B cell (primary cell): ENCODE data around the gene KIF25. TPM values are rescaled to one million over a fixed set of nuclear protein-coding genes. Genes with fewer than 3 reads are reported as not detected.

Experiments used
- ATAC-seq: fragments of 200-7000 bp; cut with Tn5 transposase; one replicate; pipeline ENCODE4 v1.10.0; 2021; ENCODE audit warnings: low read depth, mild to moderate bottlenecking, moderate number of reproducible peaks, moderate library complexity
- CTCF ChIA-PET: fragments of 350-600 bp; sonication (Branson Sonifier 250); formaldehyde crosslinking; loops from one replicate; lab custom pipeline; 2021; ENCODE audit warnings: antibody characterized with exemption, inconsistent platforms; lab: Charles Lee
- POLR2A ChIA-PET: fragments of 350-600 bp; sonication (Branson Sonifier 250); formaldehyde crosslinking; loops from one replicate; lab custom pipeline; 2021; ENCODE audit warnings: antibody characterized with exemption; lab: Charles Lee
- DNase-seq: peaks from one replicate; pipeline ENCODE4 v3.0.0; 2013
- H2AFZ ChIP-seq: 2 replicates; pipeline ENCODE4 v1.6.1; 2012; ENCODE audit warnings: mild to moderate bottlenecking, low read depth, low read length; ENCODE audit not compliant: insufficient read depth, poor library complexity, severe bottlenecking
- H3K27ac ChIP-seq, 2 donors: 1 replicate in 1 of 2; 2 replicates in 1 of 2; pipeline ENCODE4 v1.5.1; 2012 to 2013; ENCODE audit warnings: low read length in 2 of 2, mild to moderate bottlenecking in 2 of 2, moderate library complexity in 1 of 2
- H3K27me3 ChIP-seq, 4 experiments: fragments of 200-600 bp in 1 of 4; sonication (generic) in 1 of 4; replicated peaks in 1 of 4; 1 replicate in 2 of 4; 2 replicates in 2 of 4; pipeline versions ENCODE4 v1.6.1 to v1.7.0; 2013 to 2016; ENCODE audit warnings: low read length in 3 of 4, mild to moderate bottlenecking in 2 of 4, mixed read lengths in 1 of 4, moderate library complexity in 1 of 4; ENCODE audit not compliant: insufficient read depth in 4 of 4, control insufficient read depth in 3 of 4; ENCODE audit errors: control extremely low read depth in 1 of 4
- H3K36me3 ChIP-seq, 2 experiments: replicated peaks in 1 of 2; 1 replicate in 1 of 2; 2 replicates in 1 of 2; pipeline versions ENCODE4 v1.6.1 to v1.7.1; 2013; ENCODE audit warnings: low read length in 1 of 2; ENCODE audit not compliant: insufficient read depth in 2 of 2, control insufficient read depth in 1 of 2; ENCODE audit errors: control extremely low read depth in 1 of 2, extremely low read depth in 1 of 2
- H3K4me1 ChIP-seq, 2 donors: fragments of 200-600 bp in 1 of 2; sonication (generic) in 1 of 2; 1 replicate in 1 of 2; 2 replicates in 1 of 2; pipeline versions ENCODE4 v1.5.1 to v1.6.1; 2013 to 2017; ENCODE audit warnings: low read length in 2 of 2; ENCODE audit not compliant: control insufficient read depth in 2 of 2, insufficient read depth in 2 of 2
- H3K4me2 ChIP-seq: replicated peaks from 2 replicates; pipeline ENCODE3; 2012; ENCODE audit warnings: mild to moderate bottlenecking, low read depth, low read length; ENCODE audit not compliant: poor library complexity, severe bottlenecking
- H3K4me3 ChIP-seq, 5 experiments: fragments of 200-600 bp in 1 of 5; sonication (generic) in 1 of 5; 1 replicate in 3 of 5; 2 replicates in 2 of 5; pipeline versions ENCODE4 v1.5.1 to v1.7.0; 2011 to 2016; ENCODE audit warnings: low read length in 4 of 5, mild to moderate bottlenecking in 4 of 5, low read depth in 2 of 5, control low read depth in 1 of 5, moderate library complexity in 1 of 5; ENCODE audit not compliant: insufficient read depth in 1 of 5; ENCODE audit errors: control extremely low read depth in 1 of 5, extremely low read depth in 1 of 5
- H3K79me2 ChIP-seq: fragments of 200-600 bp; sonication (generic); one replicate; pipeline ENCODE4 v1.6.0; 2016; ENCODE audit warnings: low read length; ENCODE audit not compliant: control insufficient read depth, insufficient read depth
- H3K9ac ChIP-seq: fragments of 200-600 bp; sonication (generic); 2 replicates; pipeline ENCODE4 v1.6.1; 2017; ENCODE audit warnings: mild to moderate bottlenecking, low read length, moderate library complexity
- H3K9me3 ChIP-seq, 3 donors: one replicate each; pipeline versions ENCODE4 v1.6.1 to v1.7.1; 2013; ENCODE audit warnings: low read length in 2 of 3; ENCODE audit not compliant: control insufficient read depth in 2 of 3, insufficient read depth in 1 of 3; ENCODE audit errors: control extremely low read depth in 1 of 3
- H4K20me1 ChIP-seq: 2 replicates; pipeline ENCODE4 v1.6.0; 2012; ENCODE audit warnings: mild to moderate bottlenecking, low read length; ENCODE audit not compliant: insufficient read depth, control insufficient read depth, poor library complexity, severe bottlenecking
- H3K27ac Mint-ChIP-seq: one replicate; pipeline ENCODE4 v1.8.0; 2021; ENCODE audit warnings: mixed read lengths
- H3K27me3 Mint-ChIP-seq: one replicate; pipeline ENCODE4 v1.8.0; 2021; ENCODE audit warnings: mixed read lengths
- H3K4me1 Mint-ChIP-seq: one replicate; pipeline ENCODE4 v1.8.0; 2021; ENCODE audit warnings: mixed read lengths
- H3K4me3 Mint-ChIP-seq: one replicate; pipeline ENCODE4 v1.8.0; 2021; ENCODE audit warnings: mixed read lengths
- H3K9me3 Mint-ChIP-seq: one replicate; pipeline ENCODE4 v1.8.0; 2022; ENCODE audit warnings: mixed read lengths; ENCODE audit not compliant: insufficient read depth
- EZH2 ChIP-seq: IDR thresholded peaks from 2 replicates; pipeline ENCODE4 v1.6.1; 2012; ENCODE audit warnings: borderline replicate concordance, low read depth, mild to moderate bottlenecking, moderate library complexity, low read length; ENCODE audit not compliant: insufficient read depth, poor library complexity, severe bottlenecking
- WGBS: methylation state at CpG from one replicate; pipeline ENCODE4 v1.1.5; 2013; ENCODE audit warnings: missing lambda C conversion rate; ENCODE audit not compliant: insufficient coverage; 5-methylcytosine and 5-hydroxymethylcytosine counted together
- intact Hi-C: fragments of 100-400 bp; cut with micrococcal nuclease; formaldehyde crosslinking; loops from one replicate; pipeline ENCODE4 v1.10.0; 2022
- polyA plus RNA-seq: library from polyadenylated mRNA; depleted of rRNA; stranded (reverse); fragments of >200 nt; gene quantifications from 2 replicates; pipeline ENCODE4 v1.2.3, GENCODE V29; 2012
- total RNA-seq, 2 donors: library from RNA; stranded (reverse); fragments of 120-200 nt in 1 of 2; gene quantifications; 1 replicate in 1 of 2; 2 replicates in 1 of 2; pipeline versions ENCODE4 v1.2.3 to v1.2.4, GENCODE V29; 2013 to 2022
- TF ChIP-seq, protein P1 (sequence below): fragments of 200-600 bp; IDR thresholded peaks from one replicate; pipeline ENCODE4 v1.8.0; 2022; ENCODE audit warnings: antibody characterized with exemption, mild to moderate bottlenecking

The KIF25 gene
- total and polyA plus RNA-seq, 2 donors (not counting 1 experiment from before 2014, with no cell fraction given) = not detected

DNA sequence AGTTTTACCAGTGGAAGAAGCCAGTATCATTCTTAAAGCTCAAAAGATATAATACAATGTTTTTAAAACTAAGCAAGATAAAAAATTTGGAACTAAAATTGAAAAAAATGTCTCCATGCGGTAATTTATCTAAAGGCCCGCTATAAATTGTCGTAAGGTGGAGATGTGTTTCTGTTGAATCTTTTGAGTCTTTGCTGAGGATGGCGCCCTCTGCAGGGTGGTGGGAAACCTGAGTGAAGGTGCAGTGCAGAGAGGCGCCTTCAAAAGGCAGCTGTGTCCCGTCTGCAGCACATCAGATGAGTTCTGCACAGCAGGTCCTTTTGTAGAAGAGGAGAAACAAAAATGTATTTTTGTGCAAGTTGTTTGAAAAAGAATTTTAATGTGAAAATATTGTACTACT lies 29.4 kb upstream of the KIF25 start:
- no peaks in the 10 kb centered on the region for H3K9me3 ChIP-seq
- no peaks in the 10 kb centered on the region for H3K36me3 ChIP-seq
- no peak for DNase-seq
- H4K20me1 ChIP-seq = no peaks in the 10 kb centered on the region
- intact Hi-C loops = no loop called here
- no peak overlapping the region for H3K4me3 ChIP-seq
- Mint-ChIP-seq H3K4me1 (no peaks in the 10 kb centered on the region), H3K4me3 (no peak overlapping the region), H3K27me3 (no peaks in the 10 kb centered on the region), H3K27ac (no peak overlapping the region), H3K9me3 (no peaks in the 10 kb centered on the region)
- ATAC-seq = no peak
- no peak overlapping the region for H3K27ac ChIP-seq
- no peaks in the 10 kb centered on the region for H3K79me2 ChIP-seq
- no peaks in the 10 kb centered on the region for H3K4me1 ChIP-seq
- POLR2A ChIA-PET = no interaction called here
- CTCF ChIA-PET = no interaction called here
- H3K4me2 ChIP-seq = no peak overlapping the region
- no peak overlapping the region for H3K9ac ChIP-seq
- no peaks in the 10 kb centered on the region for H3K27me3 ChIP-seq
- H2AFZ ChIP-seq = no peak overlapping the region
- 97% methylated on average over 6 of the region's 6 CpGs for WGBS
- no peak for TF ChIP-seq EZH2
- TF ChIP-seq, protein P1, sequence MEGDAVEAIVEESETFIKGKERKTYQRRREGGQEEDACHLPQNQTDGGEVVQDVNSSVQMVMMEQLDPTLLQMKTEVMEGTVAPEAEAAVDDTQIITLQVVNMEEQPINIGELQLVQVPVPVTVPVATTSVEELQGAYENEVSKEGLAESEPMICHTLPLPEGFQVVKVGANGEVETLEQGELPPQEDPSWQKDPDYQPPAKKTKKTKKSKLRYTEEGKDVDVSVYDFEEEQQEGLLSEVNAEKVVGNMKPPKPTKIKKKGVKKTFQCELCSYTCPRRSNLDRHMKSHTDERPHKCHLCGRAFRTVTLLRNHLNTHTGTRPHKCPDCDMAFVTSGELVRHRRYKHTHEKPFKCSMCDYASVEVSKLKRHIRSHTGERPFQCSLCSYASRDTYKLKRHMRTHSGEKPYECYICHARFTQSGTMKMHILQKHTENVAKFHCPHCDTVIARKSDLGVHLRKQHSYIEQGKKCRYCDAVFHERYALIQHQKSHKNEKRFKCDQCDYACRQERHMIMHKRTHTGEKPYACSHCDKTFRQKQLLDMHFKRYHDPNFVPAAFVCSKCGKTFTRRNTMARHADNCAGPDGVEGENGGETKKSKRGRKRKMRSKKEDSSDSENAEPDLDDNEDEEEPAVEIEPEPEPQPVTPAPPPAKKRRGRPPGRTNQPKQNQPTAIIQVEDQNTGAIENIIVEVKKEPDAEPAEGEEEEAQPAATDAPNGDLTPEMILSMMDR = peak; percentile 42

DNA sequence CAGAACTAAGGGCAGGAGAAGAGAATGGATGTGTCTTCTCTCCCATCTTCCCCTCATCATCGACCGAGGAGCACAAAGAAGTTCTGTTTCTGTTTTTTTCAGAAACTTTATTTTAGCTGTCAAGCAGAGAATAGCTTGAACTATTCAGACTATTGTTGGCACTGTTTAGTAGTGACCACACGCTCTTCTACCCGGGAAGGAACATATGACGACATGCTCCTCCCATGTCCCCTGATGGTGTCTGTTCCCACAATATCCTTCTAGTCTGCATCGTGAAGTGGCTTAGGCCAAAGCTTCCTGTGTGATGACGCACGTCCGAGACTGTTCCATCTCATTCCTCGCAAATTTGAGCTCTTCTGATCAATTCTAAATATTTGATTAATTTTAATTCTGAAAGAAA lies 27.2 kb upstream of the KIF25 start:
- TF ChIP-seq, protein P1 = no peak
- no peak for TF ChIP-seq EZH2
- Histone ChIP-seq H3K36me3 (no peaks in the 10 kb centered on the region), H4K20me1 (no peaks in the 10 kb centered on the region), H2AFZ (no peak overlapping the region), H3K27me3 (no peaks in the 10 kb centered on the region), H3K4me1 (no peaks in the 10 kb centered on the region), H3K79me2 (no peaks in the 10 kb centered on the region), H3K4me3 (no peak overlapping the region), H3K9ac (no peak overlapping the region), H3K9me3 (no peaks in the 10 kb centered on the region), H3K4me2 (no peak overlapping the region), H3K27ac (no peak overlapping the region)
- H3K27me3 Mint-ChIP-seq = no peaks in the 10 kb centered on the region
- DNase-seq (no peak), ATAC-seq (no peak)
- no peak overlapping the region for H3K27ac Mint-ChIP-seq
- H3K4me1 Mint-ChIP-seq = no peaks in the 10 kb centered on the region
- intact Hi-C loops = no loop called here
- H3K4me3 Mint-ChIP-seq = no peak overlapping the region
- POLR2A ChIA-PET = no interaction called here
- CTCF ChIA-PET = no interaction called here
- no peaks in the 10 kb centered on the region for H3K9me3 Mint-ChIP-seq
- WGBS = 100% methylated on average over 3 of the region's 10 CpGs
